HEK293T (cell line): ENCODE data around the gene TTYH2.
A peak's percentile ranks its signal among the peaks of the same experiment; 100 is the strongest.

Experiments
- CTCF ChIA-PET: fragments of 350-600 bp; formaldehyde crosslinking; extraction: SDS; loops from one replicate; lab custom pipeline; 2021; ENCODE audit warnings: antibody characterized with exemption, inconsistent platforms; lab: Yijun Ruan, JAX
- POLR2A ChIA-PET: fragments of 350-600 bp; formaldehyde crosslinking; extraction: SDS; loops from one replicate; lab custom pipeline; 2020; ENCODE audit warnings: antibody characterized with exemption, inconsistent platforms; lab: Yijun Ruan, JAX
- DNase-seq: peaks from one replicate; pipeline ENCODE4 v3.0.0; 2012; ENCODE audit warnings: mixed read lengths; ENCODE audit errors: extremely low spot score
- ARNT ChIP-seq: fragments of 450-650 bp; IDR thresholded peaks from 2 replicates; pipeline ENCODE4 v1.6.1; 2017; ENCODE audit warnings: mild to moderate bottlenecking
- BHLHE40 ChIP-seq: fragments of 450-650 bp; IDR thresholded peaks from 2 replicates; pipeline ENCODE4 v1.6.1; 2016; ENCODE audit warnings: mild to moderate bottlenecking, moderate library complexity, borderline replicate concordance
- CTBP1 ChIP-seq: fragments of 450-650 bp; IDR thresholded peaks from 2 replicates; pipeline ENCODE4 v1.6.1; 2016; ENCODE audit warnings: borderline replicate concordance
- ELF4 ChIP-seq: fragments of 450-650 bp; IDR thresholded peaks from 2 replicates; pipeline ENCODE4 v1.6.1; 2017; ENCODE audit warnings: antibody characterized with exemption
- FOXA1 ChIP-seq: fragments of 450-650 bp; IDR thresholded peaks from 2 replicates; pipeline ENCODE4 v1.6.1; 2016; ENCODE audit warnings: mild to moderate bottlenecking
- FOXK2 ChIP-seq: fragments of 450-650 bp; IDR thresholded peaks from 2 replicates; pipeline ENCODE4 v1.6.1; 2016; ENCODE audit warnings: mild to moderate bottlenecking
- FOXM1 ChIP-seq: fragments of 450-650 bp; IDR thresholded peaks from 2 replicates; pipeline ENCODE4 v1.6.1; 2017; ENCODE audit warnings: mild to moderate bottlenecking, borderline replicate concordance
- HDGF ChIP-seq: fragments of 450-650 bp; IDR thresholded peaks from 2 replicates; pipeline ENCODE4 v1.6.1; 2017; ENCODE audit warnings: antibody characterized with exemption, borderline replicate concordance
- L3MBTL2 ChIP-seq: fragments of 450-650 bp; conservative IDR thresholded peaks from 2 replicates; pipeline ENCODE4 v1.6.1; 2016; ENCODE audit warnings: mild to moderate bottlenecking
- LEF1 ChIP-seq: fragments of 450-650 bp; IDR thresholded peaks from 2 replicates; pipeline ENCODE4 v1.6.1; 2017; ENCODE audit warnings: mild to moderate bottlenecking, borderline replicate concordance
- NFRKB ChIP-seq: fragments of 450-650 bp; IDR thresholded peaks from 2 replicates; pipeline ENCODE4 v1.6.1; 2016; ENCODE audit warnings: mild to moderate bottlenecking, moderate library complexity
- SP1 ChIP-seq: fragments of 450-650 bp; IDR thresholded peaks from 2 replicates; pipeline ENCODE4 v1.6.1; 2017
- SUZ12 ChIP-seq: fragments of 450-650 bp; IDR thresholded peaks from 2 replicates; pipeline ENCODE4 v1.6.1; 2016; ENCODE audit warnings: mild to moderate bottlenecking
- TARDBP ChIP-seq: fragments of 450-650 bp; IDR thresholded peaks from 2 replicates; pipeline ENCODE4 v1.6.1; 2016
- ZNF384 ChIP-seq: fragments of 450-650 bp; IDR thresholded peaks from 2 replicates; pipeline ENCODE4 v1.6.1; 2016
- TF ChIP-seq, protein P1 (sequence below): fragments of 450-650 bp; IDR thresholded peaks from 2 replicates; pipeline ENCODE4 v1.6.1; 2016

The TTYH2 gene

DNA sequence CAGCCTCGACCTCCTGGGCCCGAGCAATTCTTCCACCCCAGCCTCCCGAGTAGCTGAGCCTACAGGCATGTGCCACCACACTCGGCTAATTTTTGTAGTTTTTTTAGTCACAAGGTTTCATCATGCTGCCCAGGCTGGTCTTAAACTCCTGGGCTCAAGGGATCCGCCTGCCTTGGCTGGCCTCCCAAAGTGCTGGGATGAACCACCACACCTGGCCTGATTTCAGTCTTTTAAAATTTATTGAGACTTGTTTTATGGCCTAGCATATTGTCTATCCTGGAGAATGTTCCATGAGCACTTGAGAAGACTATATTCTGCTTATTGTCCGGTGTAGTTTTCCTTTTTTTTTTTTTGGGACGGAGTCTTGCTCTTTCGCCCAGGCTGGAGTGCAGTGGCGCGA is 79.1 kb downstream of the TTYH2 start:
- DNase-seq = no peak
- POLR2A ChIA-PET = no interaction called here
- CTCF ChIA-PET = no interaction called here
- TF ChIP-seq BHLHE40 (no peak), ARNT (no peak), NFRKB (no peak), SUZ12 (no peak), ELF4 (no peak), TARDBP (no peak)

DNA sequence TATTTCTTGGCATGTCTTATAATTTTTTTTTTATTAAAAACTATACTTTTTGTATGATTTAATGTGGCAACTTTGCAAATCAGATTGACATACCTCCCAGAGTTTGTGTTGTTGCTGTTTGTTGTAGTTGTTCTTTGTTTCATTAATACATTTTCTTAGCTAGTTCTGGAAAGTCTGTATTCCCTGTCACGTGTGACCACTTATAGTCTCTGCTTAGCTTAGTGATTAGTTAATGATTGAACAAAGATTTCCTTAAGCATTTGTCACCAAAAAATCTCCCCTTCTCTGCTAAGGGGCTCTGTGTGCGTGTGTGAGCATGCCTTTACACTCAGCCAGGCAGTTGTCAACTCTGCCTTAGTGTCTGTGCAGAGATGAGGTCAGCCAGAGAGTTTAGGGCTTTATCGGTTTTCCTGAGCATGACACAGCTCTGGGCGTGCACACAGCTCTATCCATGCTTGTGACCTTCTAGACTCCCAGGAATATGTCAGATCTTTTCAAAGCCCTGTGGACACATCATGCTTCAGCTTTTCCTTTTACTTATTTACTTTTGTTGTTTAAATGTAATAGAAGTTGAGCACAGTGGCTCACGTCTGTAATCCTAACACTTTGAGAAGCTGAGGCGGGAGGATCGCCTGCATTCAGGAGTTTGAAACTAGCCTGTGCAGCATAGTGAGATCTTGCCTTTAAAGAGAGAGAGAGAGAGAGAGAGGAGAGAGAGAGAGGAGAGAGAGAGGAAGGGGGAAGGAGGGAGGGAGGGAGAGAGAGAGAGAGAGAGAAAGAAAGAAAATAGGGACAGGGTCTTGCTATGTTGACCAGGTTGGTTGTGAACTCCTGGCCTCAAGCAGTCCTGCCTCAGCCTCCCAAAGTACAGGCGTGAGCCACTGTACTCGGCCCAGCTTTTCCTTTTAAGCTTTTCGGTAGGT is 82.5 kb downstream of the TTYH2 start:
- ChIA-PET POLR2A (interaction anchor here (0.8 to 1.2 kb wide), 3 partner anchors 74 to 93 kb away, joined by 3 to 5 read pairs (median 3); partner anchors contain the start of genes RPL38 and TTYH2), CTCF (interaction anchor here (0.7 to 2.2 kb wide), 10 partner anchors 11 to 258 kb away, joined by 3 to 12 read pairs (median 4); partner anchors contain the start of gene TTYH2)
- TF ChIP-seq LEF1 = no peak
- DNase-seq = no peak

DNA sequence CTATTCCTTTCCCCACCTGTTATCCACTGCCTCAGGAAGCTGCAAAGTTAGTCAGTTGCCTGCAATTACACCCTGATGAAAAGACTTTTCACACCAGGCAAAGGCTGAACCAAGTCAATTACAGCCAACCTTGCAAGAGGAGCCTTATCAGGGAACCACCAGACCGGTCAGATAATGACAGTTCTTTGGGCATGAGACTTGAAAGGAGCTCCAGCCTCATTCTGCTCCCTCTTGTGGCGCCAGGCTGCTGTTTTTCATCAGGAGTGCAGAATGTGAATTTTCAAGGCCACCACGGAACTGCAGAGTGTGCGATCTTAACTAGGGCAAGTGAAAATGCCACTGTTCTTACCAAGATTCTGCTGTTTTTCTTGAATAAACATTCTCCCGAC is 83.2 kb downstream of the TTYH2 start:
- TF ChIP-seq, protein P1, sequence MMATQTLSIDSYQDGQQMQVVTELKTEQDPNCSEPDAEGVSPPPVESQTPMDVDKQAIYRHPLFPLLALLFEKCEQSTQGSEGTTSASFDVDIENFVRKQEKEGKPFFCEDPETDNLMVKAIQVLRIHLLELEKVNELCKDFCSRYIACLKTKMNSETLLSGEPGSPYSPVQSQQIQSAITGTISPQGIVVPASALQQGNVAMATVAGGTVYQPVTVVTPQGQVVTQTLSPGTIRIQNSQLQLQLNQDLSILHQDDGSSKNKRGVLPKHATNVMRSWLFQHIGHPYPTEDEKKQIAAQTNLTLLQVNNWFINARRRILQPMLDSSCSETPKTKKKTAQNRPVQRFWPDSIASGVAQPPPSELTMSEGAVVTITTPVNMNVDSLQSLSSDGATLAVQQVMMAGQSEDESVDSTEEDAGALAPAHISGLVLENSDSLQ = no peak
- no peak for TF ChIP-seq L3MBTL2
- TF ChIP-seq CTBP1 = no peak
- TF ChIP-seq LEF1 = no peak
- CTCF ChIA-PET = interaction anchor here (0.7 to 2.2 kb wide), 9 partner anchors 11 to 87 kb away, joined by 3 to 12 read pairs (median 4); partner anchors contain the start of gene TTYH2
- POLR2A ChIA-PET = interaction anchor here (0.8 to 1.2 kb wide), 3 partner anchors 75 to 93 kb away, joined by 3 to 5 read pairs (median 3); partner anchors contain the start of genes RPL38 and TTYH2
- peak; percentile 56 for DNase-seq

DNA sequence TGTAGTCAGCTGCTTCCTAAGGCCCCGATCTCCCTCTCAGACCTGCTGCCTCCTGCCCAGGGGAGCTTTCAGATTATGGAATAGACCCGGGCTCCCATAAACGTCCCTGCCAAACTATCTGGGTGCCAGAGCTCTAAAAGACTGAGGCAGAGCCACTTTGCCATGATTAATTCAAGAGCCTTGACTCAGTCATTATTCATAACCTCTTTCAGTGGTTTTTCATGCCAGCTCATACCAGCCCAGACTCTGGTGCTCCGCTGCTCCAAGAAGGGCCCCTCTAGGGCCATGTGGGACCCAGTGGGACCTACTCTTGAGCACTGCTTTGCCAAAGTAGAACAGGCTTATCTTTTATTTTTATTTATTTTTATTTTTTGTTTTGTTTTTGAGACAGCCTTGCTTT is 84.6 kb downstream of the TTYH2 start:
- POLR2A ChIA-PET = no interaction called here

DNA sequence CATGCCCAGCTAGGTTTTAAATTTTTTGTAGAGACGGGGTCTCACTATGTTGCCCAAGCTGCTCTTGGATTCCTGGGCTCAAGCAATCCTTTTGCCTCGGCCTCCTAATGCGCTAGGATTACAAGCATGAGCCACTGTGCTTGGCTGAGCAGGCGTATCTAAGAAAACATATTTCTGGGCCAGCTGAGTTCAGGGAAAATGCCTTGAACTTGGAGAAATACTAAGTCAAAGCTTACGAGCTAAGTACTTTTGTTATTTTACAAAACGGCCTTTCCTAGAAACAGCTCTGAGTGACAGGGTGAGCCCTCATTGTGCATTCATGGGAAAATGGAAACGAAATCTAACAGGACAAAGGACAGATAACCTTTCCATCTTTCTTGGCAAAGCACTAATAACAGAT is 85.4 kb downstream of the TTYH2 start:
- ChIA-PET CTCF (interaction anchor here (1.0 kb wide), 1 partner anchor 63 kb away, joined by 3 read pairs; the partner anchor contains the start of gene BTBD17), POLR2A (no interaction called here)
- TF ChIP-seq FOXA1 (no peak), L3MBTL2 (no peak), ARNT (no peak), HDGF (no peak), TARDBP (no peak), LEF1 (no peak), NFRKB (no peak), BHLHE40 (no peak), SP1 (no peak), FOXM1 (no peak), SUZ12 (no peak), ELF4 (no peak), CTBP1 (no peak), ZNF384 (no peak), FOXK2 (no peak)
- TF ChIP-seq, protein P1 = no peak
- DNase-seq = no peak

More for the DNA sequence above, 84.6 kb downstream of the TTYH2 start:
- CTCF ChIA-PET = interaction anchor here (0.7 to 1.0 kb wide), 3 partner anchors 63 to 104 kb away, joined by 3 read pairs; partner anchors contain the start of gene BTBD17
- DNase-seq = no peak
- TF ChIP-seq TARDBP (no peak), NFRKB (no peak)

DNA sequence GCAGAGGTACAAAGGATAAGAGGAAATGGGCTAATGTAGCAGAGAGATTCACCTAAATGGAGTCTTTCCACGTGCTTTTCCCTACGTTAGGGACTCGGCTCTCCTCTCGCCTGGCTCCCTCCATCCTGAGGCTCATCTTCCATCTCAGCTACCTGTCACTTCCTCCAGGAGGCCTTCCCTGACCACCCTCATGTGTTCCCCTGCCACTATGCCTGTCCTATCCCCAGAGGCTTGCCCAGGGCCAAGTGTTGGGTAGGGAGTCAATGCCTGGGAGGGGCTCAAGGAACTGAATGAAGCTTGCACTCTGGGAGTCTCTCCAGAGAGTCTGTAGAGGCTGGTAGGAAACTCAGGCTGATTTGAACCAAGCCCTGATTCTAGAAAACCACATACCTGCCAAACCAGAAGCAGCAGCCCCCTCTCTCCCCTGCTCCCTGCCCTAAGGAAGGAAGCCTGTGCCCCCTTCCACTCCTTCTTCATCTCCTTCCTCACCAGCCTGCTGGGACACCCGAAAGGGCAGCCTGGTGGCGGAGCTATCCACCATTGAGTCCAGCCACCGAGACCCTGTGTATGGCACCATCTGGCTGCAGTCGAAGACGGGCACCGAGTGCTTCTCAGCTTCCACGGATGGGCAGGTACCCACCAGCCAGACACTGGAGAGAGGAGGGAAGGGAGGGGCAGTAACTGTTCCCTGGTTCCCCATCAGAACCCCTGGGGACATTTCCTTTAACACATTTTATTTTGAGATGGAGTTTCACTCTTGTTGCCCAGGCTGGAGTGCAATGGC is 86.0 kb downstream of the TTYH2 start:
- CTCF ChIA-PET = interaction anchor here (1.0 kb wide), 1 partner anchor 62 kb away, joined by 3 read pairs; the partner anchor contains the start of gene BTBD17

More for the DNA sequence above, 86.0 kb downstream of the TTYH2 start:
- TF ChIP-seq BHLHE40 (no peak), SP1 (no peak), CTBP1 (no peak), ARNT (no peak), ELF4 (no peak), ZNF384 (no peak)
- TF ChIP-seq, protein P1 = no peak
- POLR2A ChIA-PET = no interaction called here
- DNase-seq = no peak
